Adrenal gland (tissue), 5 donors: ENCODE data around the gene PDE10A.

Experiments used
- POLR2A ChIP-seq, 2 donors: fragments of 450-650 bp; IDR thresholded peaks; one replicate each; pipeline ENCODE4 v1.6.1; 2017; ENCODE audit warnings: antibody characterized with exemption in 2 of 2, mild to moderate bottlenecking in 2 of 2, moderate library complexity in 1 of 2
- TF ChIP-seq, protein P1 (sequence below), 6 experiments: fragments of 450-650 bp in 4 of 6; fragments of 200-600 bp in 2 of 6; sonication (generic) in 1 of 6; IDR thresholded peaks; 1 replicate in 5 of 6; 2 replicates in 1 of 6; pipeline versions ENCODE4 v1.5.1 to v1.8.0; 2016 to 2021; ENCODE audit warnings: antibody characterized with exemption in 6 of 6, mild to moderate bottlenecking in 2 of 6, moderate library complexity in 1 of 6
- donor health status: DM: no; HTN: no; CAD: no.

DNA sequence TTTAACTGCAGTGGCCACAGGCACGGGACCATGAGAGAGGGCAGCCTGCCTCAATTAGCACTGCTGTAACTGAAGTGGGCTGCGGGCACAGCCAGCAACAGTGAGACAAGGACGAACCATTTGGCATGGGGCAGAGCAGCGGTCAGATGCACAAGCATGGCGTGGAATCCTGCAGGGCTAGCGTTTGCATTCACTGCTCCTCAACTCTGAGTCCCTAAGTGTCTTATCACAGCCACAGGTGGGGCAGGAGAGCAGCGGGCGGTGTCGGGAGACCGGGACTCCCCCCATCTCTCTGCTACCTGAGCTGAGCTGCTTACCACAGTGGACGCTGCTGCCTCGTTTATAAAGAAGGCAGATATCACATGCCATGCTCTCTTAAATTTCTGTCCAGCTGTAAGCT is 31.3 kb upstream of the PDE10A start:
- no peak for TF ChIP-seq POLR2A (IDR thresholded peaks at IDR 0.05)
- TF ChIP-seq, protein P1, sequence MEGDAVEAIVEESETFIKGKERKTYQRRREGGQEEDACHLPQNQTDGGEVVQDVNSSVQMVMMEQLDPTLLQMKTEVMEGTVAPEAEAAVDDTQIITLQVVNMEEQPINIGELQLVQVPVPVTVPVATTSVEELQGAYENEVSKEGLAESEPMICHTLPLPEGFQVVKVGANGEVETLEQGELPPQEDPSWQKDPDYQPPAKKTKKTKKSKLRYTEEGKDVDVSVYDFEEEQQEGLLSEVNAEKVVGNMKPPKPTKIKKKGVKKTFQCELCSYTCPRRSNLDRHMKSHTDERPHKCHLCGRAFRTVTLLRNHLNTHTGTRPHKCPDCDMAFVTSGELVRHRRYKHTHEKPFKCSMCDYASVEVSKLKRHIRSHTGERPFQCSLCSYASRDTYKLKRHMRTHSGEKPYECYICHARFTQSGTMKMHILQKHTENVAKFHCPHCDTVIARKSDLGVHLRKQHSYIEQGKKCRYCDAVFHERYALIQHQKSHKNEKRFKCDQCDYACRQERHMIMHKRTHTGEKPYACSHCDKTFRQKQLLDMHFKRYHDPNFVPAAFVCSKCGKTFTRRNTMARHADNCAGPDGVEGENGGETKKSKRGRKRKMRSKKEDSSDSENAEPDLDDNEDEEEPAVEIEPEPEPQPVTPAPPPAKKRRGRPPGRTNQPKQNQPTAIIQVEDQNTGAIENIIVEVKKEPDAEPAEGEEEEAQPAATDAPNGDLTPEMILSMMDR (IDR thresholded peaks at IDR 0.05) = no peak
